Stimulated activated CD4-positive, alpha-beta T cell treated with anti-CD3 and anti-CD28 coated beads, TNF-alpha, amount 100 ng/mL, for 1 hour (primary cell): ENCODE measurements around the gene RUNX1.

Source experiments
- DNase-seq, 3 donors: peaks; one replicate each; pipeline ENCODE4 v3.0.0-alpha.2; 2020; ENCODE audit warnings: low read depth in 3 of 3, low spot score in 1 of 3

RUNX1 gene

DNA sequence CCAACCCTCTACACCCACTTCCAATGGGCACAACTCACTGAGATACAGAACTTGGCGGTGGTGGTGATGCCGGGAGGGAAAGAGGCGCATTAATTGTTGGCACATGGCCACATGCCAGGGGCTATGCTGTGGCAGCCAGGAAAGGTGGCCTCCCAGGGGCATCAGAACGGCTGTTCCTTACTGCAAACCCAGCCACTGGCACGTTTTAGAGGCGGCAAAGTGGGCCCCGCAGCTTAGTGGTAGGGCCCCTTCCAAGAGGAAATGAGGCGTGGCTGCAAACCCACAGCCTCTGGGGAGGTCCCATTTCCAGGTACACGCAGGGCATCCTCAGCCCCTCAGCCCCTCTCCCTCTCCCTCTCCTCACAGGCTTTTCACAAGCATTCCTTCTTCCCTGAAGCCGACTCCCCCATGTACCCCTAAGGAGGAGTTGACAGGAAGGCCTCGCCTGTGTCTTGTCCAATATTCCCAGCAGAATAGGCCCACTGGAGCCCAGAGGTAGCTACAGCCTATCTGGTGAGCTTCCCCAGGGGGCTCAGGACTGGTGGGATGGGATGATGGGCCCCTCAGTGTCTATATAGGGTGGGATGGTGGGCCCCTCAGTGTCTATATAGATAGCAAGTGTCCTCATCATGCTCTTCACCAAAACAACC lies 214.1 kb downstream of the RUNX1 start:
- no peak for DNase-seq

DNA sequence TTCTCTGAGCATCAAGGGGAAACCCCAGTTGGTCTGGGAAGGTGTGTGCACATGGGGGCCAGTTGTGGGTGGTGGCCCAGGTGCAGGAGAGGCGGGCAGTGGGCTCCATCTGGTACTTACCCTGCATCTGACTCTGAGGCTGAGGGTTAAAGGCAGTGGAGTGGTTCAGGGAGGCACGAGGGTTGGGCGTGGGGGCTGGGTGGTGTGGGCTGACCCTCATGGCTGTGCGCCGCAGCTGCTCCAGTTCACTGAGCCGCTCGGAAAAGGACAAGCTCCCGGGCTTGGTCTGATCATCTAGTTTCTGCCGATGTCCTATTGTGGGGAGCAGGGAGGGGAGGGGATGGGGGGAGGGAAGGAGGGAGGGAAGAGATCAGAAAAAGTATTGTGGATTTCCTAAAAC lies 214.8 kb downstream of the RUNX1 start:
- DNase-seq = no peak

DNA sequence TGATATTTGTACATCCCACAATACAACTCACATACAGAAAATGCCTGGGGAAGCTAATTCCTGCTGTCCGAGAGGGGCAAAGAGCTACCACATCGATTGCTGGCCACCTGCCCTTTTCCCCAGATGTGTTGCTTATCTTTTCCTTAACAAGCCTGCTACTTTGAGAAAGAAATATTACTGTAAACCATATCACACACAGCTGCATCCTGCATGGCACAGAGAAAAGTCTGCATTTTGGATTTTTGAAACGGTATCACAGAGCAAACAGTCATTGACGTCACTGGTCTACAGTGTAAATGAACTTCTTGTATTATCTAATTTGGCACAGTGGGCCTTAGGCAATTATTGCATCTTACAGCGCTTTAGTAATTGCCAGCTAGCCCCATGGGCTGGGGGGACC lies 215.6 kb downstream of the RUNX1 start:
- DNase-seq = no peak

DNA sequence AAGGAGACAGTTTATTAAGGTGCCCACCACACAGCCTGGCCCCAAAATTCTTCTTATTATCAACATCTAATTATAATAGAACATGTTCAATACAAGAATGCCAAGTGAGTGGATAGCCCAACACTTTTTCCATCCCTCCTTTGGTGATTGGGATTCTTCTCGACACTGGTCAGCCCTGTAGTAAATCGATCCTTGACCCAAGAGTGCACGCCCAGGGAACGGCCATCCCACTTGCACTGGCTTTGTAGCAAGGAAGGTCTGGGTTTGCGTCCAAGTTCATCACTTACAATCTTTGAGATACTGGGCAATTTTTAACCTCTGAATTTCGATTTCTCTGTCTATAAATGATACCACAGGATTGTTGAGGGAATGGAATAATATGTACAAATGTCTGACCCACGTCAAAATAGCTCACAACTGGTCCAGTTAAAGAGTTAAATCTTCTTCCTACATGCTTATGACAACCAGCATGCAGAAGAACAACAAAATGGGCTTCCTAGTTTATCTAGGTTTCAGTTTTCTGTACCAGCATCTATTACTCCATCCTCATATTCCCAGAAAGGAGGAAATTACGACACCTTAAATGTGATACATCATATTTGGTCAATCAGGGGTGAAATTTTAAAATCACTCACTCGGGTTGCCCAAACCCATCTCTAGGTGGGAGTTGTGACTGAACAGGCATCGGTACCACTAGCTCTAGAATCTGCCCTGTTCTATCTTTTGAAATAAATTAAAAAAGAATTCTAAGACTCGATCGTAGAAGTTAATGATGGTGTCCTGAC lies 218.5 kb downstream of the RUNX1 start:
- no peak for DNase-seq

DNA sequence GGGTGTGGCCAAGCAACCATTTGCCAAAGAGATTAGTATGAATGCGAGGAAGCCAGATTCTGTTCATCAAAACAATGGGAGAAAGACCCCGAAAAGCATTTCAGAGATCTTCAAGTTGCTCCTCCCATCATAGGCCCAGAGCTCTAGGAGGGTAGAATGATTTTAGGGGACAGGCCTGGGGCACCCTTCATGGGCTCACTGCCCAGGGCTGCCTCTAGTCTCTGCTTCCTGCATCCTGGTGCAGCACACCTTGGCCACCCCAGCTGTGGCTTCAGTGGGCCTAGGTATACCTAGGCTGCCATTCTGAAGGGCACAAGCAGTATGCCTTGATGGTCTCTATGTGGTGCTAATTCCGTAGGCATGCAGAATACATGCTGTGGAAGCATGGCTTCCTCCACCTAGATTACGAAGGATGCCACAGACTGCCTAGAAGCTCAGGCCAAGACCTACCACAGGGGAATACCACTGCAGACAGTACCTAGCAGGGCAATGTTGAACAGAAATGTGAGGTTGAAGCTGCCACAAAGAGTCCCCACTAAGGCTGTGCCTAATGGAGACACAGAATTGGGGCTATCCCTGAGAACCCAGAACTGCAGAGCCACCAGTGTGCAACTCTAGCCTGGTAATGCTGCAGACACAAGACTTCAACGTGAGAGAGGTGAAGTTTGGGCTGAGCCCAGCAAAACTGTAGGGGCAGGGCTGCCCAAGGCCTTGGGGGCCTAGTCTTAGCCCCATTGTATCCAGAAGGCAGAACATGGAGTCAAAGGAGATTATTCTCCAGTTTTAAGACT lies 221.5 kb downstream of the RUNX1 start:
- DNase-seq = no peak

DNA sequence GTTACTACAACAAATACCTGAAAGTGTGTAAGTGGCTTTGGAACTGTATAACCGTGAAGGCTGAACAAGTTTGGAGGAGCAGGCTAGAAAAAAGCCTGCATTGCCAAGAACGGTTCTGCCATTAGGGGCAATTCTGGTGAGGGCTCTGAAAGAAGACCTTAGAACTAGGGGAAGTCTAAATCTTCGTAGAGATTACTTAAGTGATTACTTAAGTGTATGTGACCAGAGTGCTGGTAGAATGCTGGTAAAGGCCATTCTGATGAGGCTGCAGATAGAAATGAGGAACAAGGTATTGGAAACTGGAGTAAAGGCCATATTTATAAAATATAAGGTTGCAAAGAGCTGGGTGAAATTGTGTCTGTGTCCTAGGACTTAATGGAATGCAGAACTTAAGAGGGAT lies 222.3 kb downstream of the RUNX1 start:
- no peak for DNase-seq

DNA sequence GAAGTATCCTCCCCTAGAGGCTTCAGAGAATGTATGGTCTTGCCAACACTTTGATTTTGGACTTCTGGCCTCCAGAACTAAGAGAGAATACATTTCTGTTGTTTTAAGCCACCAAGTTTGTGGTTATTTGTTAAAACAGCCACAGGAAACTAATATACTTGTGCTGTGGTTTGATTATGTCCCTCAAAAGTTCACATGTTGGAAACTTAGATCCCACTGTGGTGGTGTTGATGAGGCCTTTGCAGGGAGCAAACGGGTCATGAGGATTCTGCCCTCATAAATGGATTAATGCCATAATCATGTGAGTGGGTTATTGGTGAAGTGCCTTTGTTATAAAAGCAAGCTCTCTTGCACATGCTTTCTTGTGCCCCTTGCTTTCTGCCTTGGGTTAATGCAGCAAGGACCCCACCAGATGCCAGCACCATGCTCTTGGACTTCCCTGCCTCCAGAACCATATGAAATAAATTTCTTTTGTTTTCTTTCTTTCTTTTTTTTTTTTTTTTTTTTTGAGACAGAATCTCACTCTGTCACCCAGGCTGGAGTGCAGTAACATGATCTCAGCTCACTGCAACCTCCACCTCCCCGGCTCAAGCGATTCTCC lies 223.1 kb downstream of the RUNX1 start:
- no peak for DNase-seq

DNA sequence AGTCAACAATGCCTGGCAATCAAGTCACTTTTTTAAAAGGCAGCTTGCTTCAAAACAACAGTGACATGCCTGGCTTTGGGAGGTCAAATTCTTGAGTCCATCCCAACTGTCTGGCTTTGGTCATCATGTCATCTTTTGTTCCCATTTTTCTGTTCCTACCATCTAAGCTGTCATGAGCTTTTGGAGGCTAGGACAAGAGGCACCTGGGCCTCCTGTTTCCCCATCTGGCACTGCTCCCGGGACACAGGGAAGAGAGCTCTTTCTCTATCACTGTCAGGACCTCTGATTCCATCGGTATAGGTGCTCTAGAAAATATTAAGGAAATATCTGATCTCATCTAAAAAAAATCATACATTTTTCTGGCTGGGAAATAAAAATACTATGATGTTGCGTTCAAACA lies 224.0 kb downstream of the RUNX1 start:
- no peak for DNase-seq

DNA sequence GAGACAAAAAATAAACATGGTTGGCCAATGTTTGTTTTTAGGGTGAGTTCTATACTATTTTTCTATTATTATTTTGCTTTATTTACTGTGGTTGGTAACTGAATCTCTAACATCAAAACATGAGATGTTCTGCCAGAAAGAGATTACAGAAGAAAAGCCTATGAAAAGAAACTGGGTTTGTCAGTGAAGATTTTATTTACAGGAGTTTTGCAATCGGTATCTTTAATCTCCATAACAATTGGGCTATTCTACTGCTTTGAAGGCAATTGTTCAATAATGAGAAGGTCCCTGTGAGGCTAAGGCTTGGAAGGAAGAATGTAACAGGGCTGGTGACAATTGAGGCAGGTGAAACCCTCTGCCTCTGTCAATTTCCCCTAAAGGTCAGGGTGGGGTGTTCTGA lies 224.8 kb downstream of the RUNX1 start:
- DNase-seq = no peak

DNA sequence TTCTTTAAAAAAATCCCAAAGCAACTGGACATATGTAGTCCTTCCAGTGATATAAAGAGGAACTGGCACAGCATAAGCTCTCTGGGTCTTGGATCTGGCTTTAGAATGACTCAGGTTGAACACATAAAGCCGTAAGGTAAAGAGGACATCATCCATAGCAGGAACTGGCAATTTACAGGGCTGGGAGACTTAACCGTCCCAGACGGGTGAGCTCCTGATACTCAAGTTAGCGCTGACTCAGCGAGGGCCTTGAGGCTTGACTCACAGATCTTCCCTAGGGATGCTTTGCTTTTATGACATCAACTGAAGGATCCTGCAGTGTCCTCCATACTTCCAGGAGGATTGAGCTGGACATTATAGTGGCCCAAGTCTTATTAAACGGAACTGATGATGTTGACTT lies 226.2 kb downstream of the RUNX1 start:
- DNase-seq = no peak

DNA sequence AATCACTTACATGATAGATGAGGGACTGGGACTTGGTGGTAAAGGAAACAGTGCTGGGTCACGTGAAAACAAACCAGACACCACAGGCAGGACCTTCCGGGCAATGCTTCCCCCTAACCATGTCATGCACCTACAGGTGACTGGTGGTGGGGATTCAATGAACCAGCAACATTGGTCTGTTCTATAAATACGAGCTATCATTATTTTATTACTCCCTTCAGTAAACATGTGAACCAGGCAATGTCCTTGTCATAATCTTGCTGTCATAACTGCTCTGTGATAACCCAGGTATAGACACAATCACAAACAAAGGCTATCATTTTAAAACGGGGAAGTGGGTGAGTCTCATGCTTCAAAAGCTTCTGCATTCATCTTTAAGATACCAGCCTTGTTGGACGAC lies 226.9 kb downstream of the RUNX1 start:
- DNase-seq = no peak

DNA sequence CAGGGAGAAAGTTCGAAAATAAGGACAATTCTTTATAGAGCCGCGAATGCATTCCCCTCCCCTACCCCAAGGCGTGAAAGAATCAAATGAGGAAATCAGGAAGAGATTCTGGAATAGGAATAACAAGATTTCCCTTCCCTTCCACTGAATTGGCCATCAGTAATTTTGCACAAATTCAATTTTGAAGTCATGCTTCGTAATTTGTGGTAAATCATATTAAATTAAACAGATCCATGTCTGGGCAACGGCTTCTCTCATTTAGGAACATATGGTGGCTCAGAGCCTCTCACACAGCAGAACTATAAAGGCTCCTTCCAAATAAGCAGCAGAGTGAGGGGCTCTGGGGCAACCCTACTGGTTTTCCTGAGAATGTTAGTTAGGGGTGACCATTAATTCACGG lies 227.4 kb downstream of the RUNX1 start:
- DNase-seq = no peak

DNA sequence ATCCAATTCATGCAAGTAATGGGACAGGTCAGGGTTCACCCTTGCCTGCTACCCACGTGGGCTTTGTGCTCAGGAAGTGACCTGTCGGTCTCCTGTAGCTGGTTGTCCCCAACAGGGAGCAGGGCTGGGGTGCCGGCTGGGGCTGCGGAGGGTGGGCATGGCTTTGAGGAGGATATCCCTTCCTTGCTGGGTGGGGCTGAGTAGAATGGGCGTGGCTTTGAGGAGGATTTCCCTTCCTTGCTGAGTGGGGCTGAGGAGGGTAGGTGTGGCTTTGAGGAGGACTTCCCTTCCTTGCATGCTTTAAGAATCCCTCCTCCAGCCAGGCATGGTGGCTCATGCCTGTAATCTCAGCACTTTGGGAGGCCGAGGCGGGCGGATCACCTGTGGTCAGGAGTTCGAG lies 229.1 kb downstream of the RUNX1 start:
- DNase-seq = no peak

DNA sequence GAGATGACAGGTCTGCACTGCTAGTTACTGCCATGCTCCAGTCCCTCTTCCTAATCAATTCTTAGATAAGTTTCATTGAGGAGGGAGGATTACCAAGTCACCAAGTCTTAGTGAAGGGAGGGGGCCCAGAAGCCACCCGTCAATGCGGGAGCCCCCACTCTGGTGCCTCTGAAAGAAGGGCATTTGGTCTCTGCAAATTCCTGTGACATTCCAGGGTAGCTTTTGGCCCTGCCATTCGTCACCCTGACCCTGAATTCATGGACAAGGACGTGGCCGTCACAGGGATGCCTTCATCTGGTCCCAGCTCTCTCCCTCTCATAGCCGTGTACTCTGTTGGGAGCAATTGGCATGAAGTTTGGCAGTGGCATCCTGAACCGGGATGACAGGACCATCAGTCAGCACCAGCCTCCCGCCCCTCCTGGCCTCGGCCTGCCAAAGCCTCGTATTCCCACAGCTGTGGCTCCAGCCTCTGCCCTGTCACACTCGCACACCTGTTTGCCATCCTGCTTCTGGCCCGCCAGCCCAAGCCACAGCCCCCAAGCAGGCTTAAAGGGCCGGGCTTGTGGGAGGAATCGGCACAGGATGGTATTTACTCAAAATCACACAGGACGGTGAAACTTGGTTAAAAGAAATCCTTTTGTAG lies 229.6 kb downstream of the RUNX1 start:
- no peak for DNase-seq

DNA sequence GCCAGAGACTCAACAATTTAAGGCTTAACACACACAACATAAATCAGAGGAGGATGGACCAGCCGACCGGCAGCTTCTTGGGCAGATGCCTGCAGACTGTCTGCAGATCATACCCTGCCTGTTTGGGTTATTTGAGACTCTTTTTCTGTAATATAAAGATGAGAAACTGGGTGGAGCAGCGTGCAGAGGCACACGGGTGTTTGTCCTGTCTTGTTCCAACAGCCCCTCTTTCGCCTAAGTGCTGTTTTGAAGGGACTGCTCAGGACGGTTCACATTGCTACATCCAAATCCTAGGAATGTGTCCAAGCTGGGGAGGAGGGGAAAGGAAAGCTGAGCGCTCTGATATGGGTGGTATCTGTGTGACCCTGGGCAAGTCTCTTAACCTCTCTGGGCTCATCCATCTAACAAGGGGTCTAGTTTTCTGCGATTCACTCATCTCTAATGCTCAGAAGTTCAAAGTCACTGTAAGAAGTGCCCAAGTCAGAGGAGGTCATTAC lies 230.4 kb downstream of the RUNX1 start:
- no peak for DNase-seq

DNA sequence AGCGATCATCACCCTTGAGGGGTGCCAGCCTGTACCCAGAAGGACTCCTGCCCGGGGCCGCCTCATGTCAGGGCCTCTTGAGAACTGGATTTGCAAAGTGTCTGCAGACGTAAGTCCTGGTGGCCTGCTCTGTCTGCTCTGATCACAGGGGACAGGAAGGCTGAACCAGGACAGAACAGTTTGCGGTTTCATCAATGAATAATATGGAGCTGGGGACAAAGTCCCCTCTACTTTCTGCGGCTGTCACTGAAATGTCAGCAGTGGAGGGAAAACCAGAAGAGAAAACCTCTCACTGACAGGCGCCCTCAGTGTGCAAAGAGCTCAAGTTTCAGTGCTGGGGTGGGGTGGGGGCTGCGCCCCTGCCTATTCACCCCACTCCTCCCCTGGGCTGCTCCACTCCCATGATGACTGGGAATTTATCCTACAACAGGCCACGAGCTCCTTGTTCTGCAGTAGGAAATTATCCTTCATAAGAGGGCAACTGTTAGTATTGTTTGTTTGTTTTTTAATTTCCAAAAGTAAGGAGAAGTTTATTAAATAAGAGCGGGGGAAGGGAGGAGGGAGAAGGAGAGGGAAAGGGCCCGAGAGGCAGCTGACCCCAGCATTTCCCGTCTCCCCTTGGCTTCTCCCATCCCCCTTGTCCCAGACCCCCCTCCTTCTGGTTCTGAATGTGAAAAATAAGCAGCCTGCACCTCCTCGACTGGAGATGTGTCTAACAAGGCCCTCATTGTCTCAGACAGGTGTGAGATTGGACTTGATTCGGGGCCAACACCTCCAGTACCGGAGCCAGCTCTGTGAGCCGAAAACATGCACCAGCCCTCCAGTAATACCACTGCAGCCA lies 231.1 kb downstream of the RUNX1 start:
- DNase-seq = no peak

DNA sequence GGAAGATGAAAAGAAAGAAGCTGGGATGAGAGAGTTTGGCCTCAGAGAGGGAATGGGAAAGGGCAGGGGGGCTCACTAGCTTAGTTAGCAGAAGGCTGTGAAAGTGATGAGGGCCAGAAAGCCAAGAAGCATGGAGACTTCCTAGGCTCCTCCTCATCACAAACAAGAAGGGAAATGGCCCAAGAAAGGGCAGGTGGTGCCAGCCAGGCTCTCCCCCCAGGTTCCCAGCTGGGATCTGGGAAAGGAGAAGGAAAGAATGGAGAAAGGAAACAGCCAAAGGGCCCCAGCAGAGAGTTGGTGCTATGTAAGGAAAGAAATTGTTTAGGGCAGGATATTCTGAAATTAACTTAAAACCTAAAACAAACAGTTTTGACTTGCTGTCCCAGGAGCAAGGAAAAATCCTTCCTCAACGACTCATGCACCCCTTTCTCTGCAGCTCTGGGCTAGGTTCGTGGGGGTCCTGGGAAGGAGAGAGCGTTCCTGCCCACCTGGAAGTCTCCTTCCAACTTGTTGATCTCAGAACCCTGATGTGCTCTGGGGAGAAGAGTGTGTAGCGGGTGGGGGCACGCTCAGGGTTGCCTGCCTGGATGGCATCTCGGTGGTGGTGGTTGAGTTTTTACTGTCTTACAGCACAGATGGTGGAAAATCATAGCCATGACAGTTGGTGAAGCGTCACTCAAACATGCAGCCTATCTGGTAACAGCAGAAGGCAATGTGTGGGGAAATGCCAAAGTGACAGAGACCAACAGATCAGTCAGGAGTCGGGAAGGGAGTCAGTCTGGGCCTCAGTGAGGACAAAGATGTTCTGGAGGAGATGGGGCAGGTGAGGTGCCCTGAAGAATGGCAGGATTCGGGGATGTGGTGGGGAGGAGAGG lies 233.0 kb downstream of the RUNX1 start:
- DNase-seq = no peak

DNA sequence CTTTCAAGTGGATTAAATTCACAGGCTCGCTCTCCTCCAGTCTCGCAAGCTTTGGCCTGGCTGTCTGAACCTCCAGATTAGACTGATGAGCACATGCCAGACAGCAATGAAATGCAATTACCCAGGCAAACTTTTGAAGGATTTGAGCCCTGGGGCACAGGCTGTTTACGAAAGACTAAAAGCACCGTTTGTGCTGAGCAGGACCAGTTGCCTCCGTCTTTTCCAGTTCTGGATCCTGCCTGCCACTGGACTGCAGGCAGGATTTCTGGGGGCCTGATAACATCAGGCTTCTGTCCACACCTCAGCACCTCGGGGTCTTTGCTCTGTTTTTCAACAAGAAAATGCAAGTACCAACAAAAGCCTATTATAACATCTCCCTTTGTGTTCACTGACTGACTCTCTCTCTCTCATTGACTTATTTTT lies 234.6 kb downstream of the RUNX1 start:
- DNase-seq = no peak

DNA sequence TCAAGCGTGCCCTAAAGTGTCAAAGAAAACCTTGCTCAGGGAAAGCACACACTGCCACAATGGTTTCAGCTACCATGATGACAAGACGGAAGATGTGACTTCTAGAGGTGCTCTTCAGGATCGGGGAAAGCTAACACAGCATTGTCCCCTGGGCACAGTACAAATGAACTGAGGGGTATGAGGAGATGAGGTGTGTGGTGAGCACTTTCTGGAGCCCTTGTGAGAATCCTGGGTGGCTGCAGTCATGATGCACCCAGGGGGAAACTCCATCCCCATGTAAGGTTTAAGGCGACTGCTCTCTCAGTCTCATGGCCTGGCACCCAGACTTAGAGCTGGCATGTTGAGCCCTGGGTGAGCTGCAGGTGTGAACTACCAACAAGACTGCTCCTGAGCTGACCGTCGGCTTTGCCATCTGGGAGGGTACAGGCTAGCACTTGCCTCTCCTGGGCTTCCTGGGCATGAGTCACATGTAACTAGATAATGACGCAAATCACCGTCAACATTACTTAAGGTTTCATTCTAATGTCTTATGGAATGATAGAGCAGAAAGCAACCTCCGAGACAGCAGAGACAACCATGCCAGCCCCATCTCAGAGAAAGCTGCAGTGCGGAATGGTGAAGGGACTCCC lies 235.7 kb downstream of the RUNX1 start:
- DNase-seq = no peak
